Breast epithelium (tissue), 4 donors: Measurements from ENCODE around the gene ARPP21. TPM values are rescaled to one million over a fixed set of nuclear protein-coding genes. Genes with fewer than 3 reads are reported as not detected.

ENCODE experiments used
- DNase-seq, 2 donors: peaks; one replicate each; pipeline ENCODE4 v3.0.0-alpha.2; 2019; ENCODE audit warnings: low spot score in 2 of 2
- H3K27ac ChIP-seq, 2 donors: fragments of 200-600 bp; sonication (generic) in 1 of 2; one replicate each; pipeline ENCODE4 v1.5.1; 2016 to 2019; ENCODE audit warnings: mild to moderate bottlenecking in 1 of 2
- H3K27me3 ChIP-seq, 2 donors: fragments of 200-600 bp; sonication (generic) in 1 of 2; one replicate each; pipeline versions ENCODE4 v1.5.1 to v1.6.0; 2017 to 2019; ENCODE audit warnings: control low read depth in 1 of 2, mild to moderate bottlenecking in 1 of 2
- H3K36me3 ChIP-seq: fragments of 200-600 bp; one replicate; pipeline ENCODE4 v1.5.1; 2019
- H3K4me1 ChIP-seq, 2 donors: fragments of 200-600 bp; sonication (generic); one replicate each; pipeline ENCODE4 v1.5.1; 2016 to 2019; ENCODE audit warnings: control low read depth in 1 of 2
- H3K4me3 ChIP-seq, 3 donors: fragments of 200-600 bp; sonication (generic); 1 replicate in 2 of 3; 2 replicates in 1 of 3; pipeline ENCODE4 v1.5.1; 2016 to 2019; ENCODE audit warnings: mild to moderate bottlenecking in 3 of 3, moderate library complexity in 2 of 3
- H3K9me3 ChIP-seq, 2 donors: fragments of 200-600 bp; sonication (generic) in 1 of 2; one replicate each; pipeline ENCODE4 v1.5.1; 2016 to 2019; ENCODE audit warnings: control low read depth in 1 of 2
- CTCF ChIP-seq, 3 donors: fragments of 450-650 bp; IDR thresholded peaks; one replicate each; pipeline ENCODE4 v1.5.1; 2016 to 2017; ENCODE audit warnings: antibody characterized with exemption in 3 of 3, mild to moderate bottlenecking in 3 of 3, moderate library complexity in 3 of 3
- POLR2A ChIP-seq: fragments of 450-650 bp; IDR thresholded peaks from one replicate; pipeline ENCODE4 v1.6.1; 2016; ENCODE audit warnings: antibody characterized with exemption, mild to moderate bottlenecking, moderate library complexity
- POLR2AphosphoS5 ChIP-seq, 3 donors: sonication (generic); formaldehyde crosslinking; IDR thresholded peaks; one replicate each; pipeline ENCODE4 v1.6.1; 2017; ENCODE audit warnings: antibody characterized with exemption in 3 of 3
- intact Hi-C: fragments of 100-400 bp; cut with DNase I; formaldehyde crosslinking; loops from one replicate; pipeline ENCODE4 v1.15.1; 2023; ENCODE audit warnings: low total_unique reads
- total RNA-seq, 3 donors: library from RNA; depleted of rRNA; stranded (reverse); fragments of >200 nt; gene quantifications; one replicate each; pipeline ENCODE4 v1.1.0, GENCODE V29; 2016

The ARPP21 gene
- total RNA-seq, 3 donors from 2014 or later, result 0.16 TPM; not detected in 2

GRCh38 chr3:35597490-35597889 lies 41.8 kb upstream of the ARPP21 start:
- Histone ChIP-seq H3K4me1 (no peaks in the 10 kb centered on the region), H3K27ac (no peak overlapping the region), H3K27me3 (no peaks in the 10 kb centered on the region), H3K36me3 (no peaks in the 10 kb centered on the region), H3K4me3 (no peak overlapping the region), H3K9me3 (no peaks in the 10 kb centered on the region)
- no peak for TF ChIP-seq CTCF (IDR thresholded peaks at IDR 0.05)
- TF ChIP-seq POLR2A, result no peak
- no peak for TF ChIP-seq POLR2AphosphoS5 (IDR thresholded peaks at IDR 0.05)
- DNase-seq, result no peak
- intact Hi-C loops, result no loop called here

- Histone ChIP-seq H3K4me1 (no peaks in the 10 kb centered on the region), H3K36me3 (no peaks in the 10 kb centered on the region), H3K27ac (no peak overlapping the region), H3K27me3 (no peaks in the 10 kb centered on the region), H3K4me3 (no peak overlapping the region), H3K9me3 (no peaks in the 10 kb centered on the region)
- no peak for DNase-seq
- TF ChIP-seq POLR2A (no peak), CTCF (IDR thresholded peaks at IDR 0.05) (no peak), POLR2AphosphoS5 (IDR thresholded peaks at IDR 0.05) (no peak)
- intact Hi-C loops, result no loop called here
These were observed 40.5 kb upstream of the ARPP21 start for GRCh38 chr3:35598804-35599203.

GRCh38 chr3:35601959-35602358 lies 37.4 kb upstream of the ARPP21 start:
- TF ChIP-seq POLR2AphosphoS5 (IDR thresholded peaks at IDR 0.05), result no peak
- TF ChIP-seq CTCF (IDR thresholded peaks at IDR 0.05), result no peak
- TF ChIP-seq POLR2A, result no peak
- intact Hi-C loops, result no loop called here
- no peak overlapping the region for H3K27ac ChIP-seq
- H3K36me3 ChIP-seq, result no peaks in the 10 kb centered on the region
- no peaks in the 10 kb centered on the region for H3K27me3 ChIP-seq
- no peaks in the 10 kb centered on the region for H3K4me1 ChIP-seq
- DNase-seq, result no peak
- no peak overlapping the region for H3K4me3 ChIP-seq
- no peaks in the 10 kb centered on the region for H3K9me3 ChIP-seq

- Histone ChIP-seq H3K36me3 (no peaks in the 10 kb centered on the region), H3K27me3 (no peaks in the 10 kb centered on the region), H3K4me1 (no peaks in the 10 kb centered on the region), H3K4me3 (no peak overlapping the region), H3K27ac (no peak overlapping the region), H3K9me3 (no peaks in the 10 kb centered on the region)
- no peak for DNase-seq
- intact Hi-C loops, result no loop called here
- TF ChIP-seq CTCF (IDR thresholded peaks at IDR 0.05) (no peak), POLR2AphosphoS5 (IDR thresholded peaks at IDR 0.05) (no peak), POLR2A (no peak)
These were observed 36.9 kb upstream of the ARPP21 start for GRCh38 chr3:35602395-35602936.

- no peaks in the 10 kb centered on the region for H3K9me3 ChIP-seq
- no peak for TF ChIP-seq CTCF (IDR thresholded peaks at IDR 0.05)
- TF ChIP-seq POLR2A, result no peak
- no peak for TF ChIP-seq POLR2AphosphoS5 (IDR thresholded peaks at IDR 0.05)
- intact Hi-C loops, result no loop called here
- no peaks in the 10 kb centered on the region for H3K36me3 ChIP-seq
- H3K4me3 ChIP-seq, result no peak overlapping the region
- DNase-seq, result no peak
- no peak overlapping the region for H3K27ac ChIP-seq
- no peaks in the 10 kb centered on the region for H3K27me3 ChIP-seq
- H3K4me1 ChIP-seq, result no peaks in the 10 kb centered on the region
These were observed 23.0 kb upstream of the ARPP21 start for GRCh38 chr3:35616346-35616745.
